HepG2 (cell line): Measurements from ENCODE around the gene NCOA3. TPM values are rescaled to one million over a fixed set of nuclear protein-coding genes. Genes with fewer than 3 reads are reported as not detected.
A peak's percentile ranks its signal among the peaks of the same experiment; 100 is the strongest.

ENCODE experiments used
- ARNTL ChIP-seq: sonication (generic); formaldehyde crosslinking; IDR thresholded peaks from 2 replicates; pipeline ENCODE4 v1.4.0; 2020; ENCODE audit warnings: mild to moderate bottlenecking, missing genetic modification reagents
- ATM ChIP-seq: fragments of 450-650 bp; IDR thresholded peaks from 2 replicates; pipeline ENCODE4 v1.7.1; 2017; ENCODE audit warnings: mild to moderate bottlenecking, borderline replicate concordance
- GLI4 ChIP-seq: sonication (generic); formaldehyde crosslinking; IDR thresholded peaks from 2 replicates; pipeline ENCODE4 v1.5.1; 2020; ENCODE audit warnings: missing genetic modification reagents, mild to moderate bottlenecking, moderate library complexity, borderline replicate concordance
- KDM2A ChIP-seq: sonication (generic); formaldehyde crosslinking; IDR thresholded peaks from 2 replicates; pipeline ENCODE4 v1.4.0; 2020; ENCODE audit warnings: low read depth, missing genetic modification reagents, borderline replicate concordance
- NKX3-1 ChIP-seq: sonication (generic); formaldehyde crosslinking; IDR thresholded peaks from 2 replicates; pipeline ENCODE4 v1.5.0; 2020; ENCODE audit warnings: missing genetic modification reagents
- SAFB2 ChIP-seq: sonication (generic); formaldehyde crosslinking; IDR thresholded peaks from 2 replicates; pipeline ENCODE4 v1.5.1; 2020; ENCODE audit warnings: missing genetic modification reagents, low read depth, mild to moderate bottlenecking, borderline replicate concordance
- SMC3 ChIP-seq: IDR thresholded peaks from 2 replicates; pipeline ENCODE4 v1.6.1; 2011; ENCODE audit warnings: low read length, improper control_type of control experiment
- YY1 ChIP-seq: IDR thresholded peaks from 2 replicates; pipeline ENCODE4 v1.6.1; 2011; ENCODE audit warnings: low read length, low read depth, moderate library complexity, mild to moderate bottlenecking; ENCODE audit not compliant: insufficient read depth, insufficient replicate concordance
- ZNF143 ChIP-seq: sonication (generic); formaldehyde crosslinking; IDR thresholded peaks from 2 replicates; pipeline ENCODE4 v1.4.0; 2020; ENCODE audit warnings: missing genetic modification reagents
- ZNF205 ChIP-seq: IDR thresholded peaks from 2 replicates; pipeline ENCODE4 v1.6.1; 2018; ENCODE audit warnings: missing biosample characterization, missing genetic modification reagents
- ZNF343 ChIP-seq: sonication (generic); formaldehyde crosslinking; IDR thresholded peaks from 2 replicates; pipeline ENCODE4 v1.4.0; 2020; ENCODE audit warnings: mild to moderate bottlenecking, missing genetic modification reagents
- ZNF549 ChIP-seq: sonication (generic); formaldehyde crosslinking; IDR thresholded peaks from 2 replicates; pipeline ENCODE4 v1.5.0; 2020; ENCODE audit warnings: missing genetic modification reagents
- ZNF713 ChIP-seq: sonication (generic); formaldehyde crosslinking; IDR thresholded peaks from 2 replicates; pipeline ENCODE4 v1.4.0; 2020; ENCODE audit warnings: mild to moderate bottlenecking, missing genetic modification reagents
- ZNF773 ChIP-seq: sonication (generic); formaldehyde crosslinking; IDR thresholded peaks from 2 replicates; pipeline ENCODE4 v1.4.0; 2020; ENCODE audit warnings: missing genetic modification reagents, borderline replicate concordance
- ZNF775 ChIP-seq: sonication (generic); formaldehyde crosslinking; IDR thresholded peaks from 2 replicates; pipeline ENCODE4 v1.4.0; 2020; ENCODE audit warnings: missing genetic modification reagents, mild to moderate bottlenecking, moderate library complexity, borderline replicate concordance
- ZNF839 ChIP-seq: sonication (generic); formaldehyde crosslinking; IDR thresholded peaks from 2 replicates; pipeline ENCODE4 v1.4.0; 2020; ENCODE audit warnings: missing genetic modification reagents, mild to moderate bottlenecking, borderline replicate concordance
- polyA plus RNA-seq, 8 experiments: library from polyadenylated mRNA; depleted of rRNA in 3 of 8; stranded (reverse) in 7 of 8; unstranded in 1 of 8; fragments of >200 nt; fragmentation: Illumina TruSeq in 4 of 8; extraction: Trizol in 4 of 8; gene quantifications; 2 replicates each; pipeline versions ENCODE4 v1.2.1 to v1.2.3, GENCODE V29; 2011 to 2016; ENCODE audit warnings: low read depth in 4 of 8, missing spikeins in 1 of 8, mixed read lengths in 1 of 8; ENCODE audit not compliant: insufficient read depth in 1 of 8
- total RNA-seq, 5 experiments: library from RNA; depleted of rRNA; stranded (reverse); fragments of >200 nt; fragmentation: Illumina TruSeq; extraction: Trizol; gene quantifications; 2 replicates each; pipeline ENCODE4 v1.2.3, GENCODE V29; 2016; ENCODE audit warnings: low read depth in 1 of 5
- TF ChIP-seq, protein P1 (sequence below): sonication (generic); formaldehyde crosslinking; IDR thresholded peaks from 2 replicates; pipeline ENCODE4 v1.4.0; 2020; ENCODE audit warnings: missing genetic modification reagents, borderline replicate concordance
- TF ChIP-seq, protein P2 (sequence below): sonication (generic); formaldehyde crosslinking; IDR thresholded peaks from 2 replicates; pipeline ENCODE4 v1.8.0; 2022; ENCODE audit warnings: mild to moderate bottlenecking, missing genetic modification reagents, moderate library complexity
- TF ChIP-seq, protein P3 (sequence below): IDR thresholded peaks from 2 replicates; pipeline ENCODE4 v1.6.1; 2016; ENCODE audit warnings: mild to moderate bottlenecking, missing biosample characterization, missing genetic modification reagents
- TF ChIP-seq, protein P4 (sequence below): sonication (generic); formaldehyde crosslinking; IDR thresholded peaks from 2 replicates; pipeline ENCODE4 v1.9.0; 2021; ENCODE audit warnings: missing genetic modification reagents, mild to moderate bottlenecking, borderline replicate concordance
- TF ChIP-seq, protein P5 (sequence below): sonication (generic); formaldehyde crosslinking; IDR thresholded peaks from 2 replicates; pipeline ENCODE4 v1.5.1; 2020; ENCODE audit warnings: mild to moderate bottlenecking, moderate library complexity, missing genetic modification reagents
- TF ChIP-seq, protein P6 (sequence below): sonication (generic); formaldehyde crosslinking; IDR thresholded peaks from 2 replicates; pipeline ENCODE4 v1.4.0; 2020; ENCODE audit warnings: missing genetic modification reagents; ENCODE audit errors: not compliant biosample characterization

Gene NCOA3
- total and polyA plus RNA-seq, 2 of the 13 experiments (the other 11 are each of a cell fraction or from before 2014, with no cell fraction given) = 35.0 to 56.8 TPM

DNA sequence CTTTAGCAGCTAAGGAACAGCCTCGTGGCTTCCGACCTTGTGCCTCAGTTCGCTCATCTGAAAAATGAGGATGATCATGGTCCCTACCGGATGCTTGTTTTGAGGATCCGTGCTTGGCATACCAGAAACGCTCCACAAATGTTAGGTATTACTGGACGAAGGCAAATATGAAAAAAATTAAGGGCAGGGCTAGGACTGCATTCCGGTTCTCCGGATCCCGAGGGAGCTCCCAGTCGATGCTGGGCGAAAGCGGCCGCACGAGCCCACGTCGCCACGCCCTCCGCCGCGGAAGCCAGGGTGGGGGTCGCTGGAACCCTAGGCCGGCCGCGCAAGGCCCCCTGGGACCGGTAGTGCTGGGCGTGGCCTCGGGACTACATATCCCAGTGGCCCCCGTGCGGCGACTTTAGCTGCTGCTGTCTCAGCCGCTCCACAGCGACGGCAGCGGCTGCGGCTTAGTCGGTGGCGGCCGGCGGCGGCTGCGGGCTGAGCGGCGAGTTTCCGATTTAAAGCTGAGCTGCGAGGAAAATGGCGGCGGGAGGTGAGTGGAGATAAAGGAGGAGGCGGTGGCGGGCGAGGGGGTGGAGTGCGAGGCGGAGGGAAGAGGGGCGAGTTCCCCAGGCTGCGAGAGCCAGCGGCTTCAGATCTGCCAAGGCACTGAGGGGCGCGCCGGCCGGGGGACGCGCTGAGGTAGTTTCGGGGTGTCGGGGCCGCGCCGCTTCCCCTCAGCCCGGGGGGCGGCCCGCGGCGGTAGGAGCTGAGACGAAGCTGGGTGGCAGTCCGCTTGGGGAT, at the start of gene NCOA3 (continued):
- TF ChIP-seq, protein P1, sequence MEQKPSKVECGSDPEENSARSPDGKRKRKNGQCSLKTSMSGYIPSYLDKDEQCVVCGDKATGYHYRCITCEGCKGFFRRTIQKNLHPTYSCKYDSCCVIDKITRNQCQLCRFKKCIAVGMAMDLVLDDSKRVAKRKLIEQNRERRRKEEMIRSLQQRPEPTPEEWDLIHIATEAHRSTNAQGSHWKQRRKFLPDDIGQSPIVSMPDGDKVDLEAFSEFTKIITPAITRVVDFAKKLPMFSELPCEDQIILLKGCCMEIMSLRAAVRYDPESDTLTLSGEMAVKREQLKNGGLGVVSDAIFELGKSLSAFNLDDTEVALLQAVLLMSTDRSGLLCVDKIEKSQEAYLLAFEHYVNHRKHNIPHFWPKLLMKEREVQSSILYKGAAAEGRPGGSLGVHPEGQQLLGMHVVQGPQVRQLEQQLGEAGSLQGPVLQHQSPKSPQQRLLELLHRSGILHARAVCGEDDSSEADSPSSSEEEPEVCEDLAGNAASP = peak; percentile 91
- peak; percentile 96 for TF ChIP-seq YY1
- TF ChIP-seq, protein P2, sequence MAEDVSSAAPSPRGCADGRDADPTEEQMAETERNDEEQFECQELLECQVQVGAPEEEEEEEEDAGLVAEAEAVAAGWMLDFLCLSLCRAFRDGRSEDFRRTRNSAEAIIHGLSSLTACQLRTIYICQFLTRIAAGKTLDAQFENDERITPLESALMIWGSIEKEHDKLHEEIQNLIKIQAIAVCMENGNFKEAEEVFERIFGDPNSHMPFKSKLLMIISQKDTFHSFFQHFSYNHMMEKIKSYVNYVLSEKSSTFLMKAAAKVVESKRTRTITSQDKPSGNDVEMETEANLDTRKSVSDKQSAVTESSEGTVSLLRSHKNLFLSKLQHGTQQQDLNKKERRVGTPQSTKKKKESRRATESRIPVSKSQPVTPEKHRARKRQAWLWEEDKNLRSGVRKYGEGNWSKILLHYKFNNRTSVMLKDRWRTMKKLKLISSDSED (CRISPR knock-in tag) = peak; percentile 70; the same call in 1 of the 2 replicates
- 0 out of 2 replicates have a peak, but pooled peaks have one; percentile 75 for TF ChIP-seq ZNF343 (CRISPR knock-in tag)
- TF ChIP-seq NKX3-1 (CRISPR knock-in tag) = no peak
- peak; percentile 98 for TF ChIP-seq ZNF143 (CRISPR knock-in tag)
- peak; percentile 89; the same call in 1 of the 2 replicates for TF ChIP-seq ZNF775 (CRISPR knock-in tag)
- TF ChIP-seq ZNF839 (CRISPR knock-in tag) = peak; percentile 96
- TF ChIP-seq ARNTL (CRISPR knock-in tag) = peak; percentile 74
- TF ChIP-seq ZNF773 (CRISPR knock-in tag) = peak; percentile 60; the same call in 1 of the 2 replicates
- no peak for TF ChIP-seq ZNF549 (CRISPR knock-in tag)
- TF ChIP-seq, protein P3, sequence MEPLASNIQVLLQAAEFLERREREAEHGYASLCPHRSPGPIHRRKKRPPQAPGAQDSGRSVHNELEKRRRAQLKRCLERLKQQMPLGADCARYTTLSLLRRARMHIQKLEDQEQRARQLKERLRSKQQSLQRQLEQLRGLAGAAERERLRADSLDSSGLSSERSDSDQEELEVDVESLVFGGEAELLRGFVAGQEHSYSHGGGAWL = peak; percentile 89; the same call in 1 of the 2 replicates
- TF ChIP-seq, protein P4, sequence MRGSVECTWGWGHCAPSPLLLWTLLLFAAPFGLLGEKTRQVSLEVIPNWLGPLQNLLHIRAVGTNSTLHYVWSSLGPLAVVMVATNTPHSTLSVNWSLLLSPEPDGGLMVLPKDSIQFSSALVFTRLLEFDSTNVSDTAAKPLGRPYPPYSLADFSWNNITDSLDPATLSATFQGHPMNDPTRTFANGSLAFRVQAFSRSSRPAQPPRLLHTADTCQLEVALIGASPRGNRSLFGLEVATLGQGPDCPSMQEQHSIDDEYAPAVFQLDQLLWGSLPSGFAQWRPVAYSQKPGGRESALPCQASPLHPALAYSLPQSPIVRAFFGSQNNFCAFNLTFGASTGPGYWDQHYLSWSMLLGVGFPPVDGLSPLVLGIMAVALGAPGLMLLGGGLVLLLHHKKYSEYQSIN (CRISPR knock-in tag) = 0 out of 2 replicates have a peak, but pooled peaks have one; percentile 63
- TF ChIP-seq, protein P5, sequence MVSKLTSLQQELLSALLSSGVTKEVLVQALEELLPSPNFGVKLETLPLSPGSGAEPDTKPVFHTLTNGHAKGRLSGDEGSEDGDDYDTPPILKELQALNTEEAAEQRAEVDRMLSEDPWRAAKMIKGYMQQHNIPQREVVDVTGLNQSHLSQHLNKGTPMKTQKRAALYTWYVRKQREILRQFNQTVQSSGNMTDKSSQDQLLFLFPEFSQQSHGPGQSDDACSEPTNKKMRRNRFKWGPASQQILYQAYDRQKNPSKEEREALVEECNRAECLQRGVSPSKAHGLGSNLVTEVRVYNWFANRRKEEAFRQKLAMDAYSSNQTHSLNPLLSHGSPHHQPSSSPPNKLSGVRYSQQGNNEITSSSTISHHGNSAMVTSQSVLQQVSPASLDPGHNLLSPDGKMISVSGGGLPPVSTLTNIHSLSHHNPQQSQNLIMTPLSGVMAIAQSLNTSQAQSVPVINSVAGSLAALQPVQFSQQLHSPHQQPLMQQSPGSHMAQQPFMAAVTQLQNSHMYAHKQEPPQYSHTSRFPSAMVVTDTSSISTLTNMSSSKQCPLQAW (CRISPR knock-in tag) = peak; percentile 98
- no peak for TF ChIP-seq ATM
- TF ChIP-seq, protein P6, sequence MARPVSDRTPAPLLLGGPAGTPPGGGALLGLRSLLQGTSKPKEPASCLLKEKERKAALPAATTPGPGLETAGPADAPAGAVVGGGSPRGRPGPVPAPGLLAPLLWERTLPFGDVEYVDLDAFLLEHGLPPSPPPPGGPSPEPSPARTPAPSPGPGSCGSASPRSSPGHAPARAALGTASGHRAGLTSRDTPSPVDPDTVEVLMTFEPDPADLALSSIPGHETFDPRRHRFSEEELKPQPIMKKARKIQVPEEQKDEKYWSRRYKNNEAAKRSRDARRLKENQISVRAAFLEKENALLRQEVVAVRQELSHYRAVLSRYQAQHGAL (CRISPR knock-in tag) = peak; percentile 84
- TF ChIP-seq GLI4 (CRISPR knock-in tag) = no peak
- peak; percentile 90 for TF ChIP-seq ZNF205 (CRISPR knock-in tag)
- peak; percentile 99 for TF ChIP-seq SAFB2 (CRISPR knock-in tag)
- TF ChIP-seq ZNF713 (CRISPR knock-in tag) = peak; percentile 95
- peak; percentile 99 for TF ChIP-seq KDM2A (CRISPR knock-in tag)
- no peak; the same call in 1 of the 2 replicates for TF ChIP-seq SMC3
